HG02884 (cell line): ENCODE data around the gene CA6.
"Not testable (repeated sequence)": the region's sequence is repeated elsewhere in the genome, so short reads cannot be mapped to it uniquely, and the experiment has no call there.

Source experiments
- ATAC-seq: cut with Tn5 transposase; IDR thresholded peaks from one replicate; pipeline ENCODE4 v1.9.1; 2021; ENCODE audit warnings: mild to moderate bottlenecking, moderate library complexity; ENCODE audit not compliant: unreplicated experiment

CA6 gene

GRCh38 chr1:9004031-9004699 is 58.5 kb downstream of the CA6 start:
- no peak for ATAC-seq

DNA sequence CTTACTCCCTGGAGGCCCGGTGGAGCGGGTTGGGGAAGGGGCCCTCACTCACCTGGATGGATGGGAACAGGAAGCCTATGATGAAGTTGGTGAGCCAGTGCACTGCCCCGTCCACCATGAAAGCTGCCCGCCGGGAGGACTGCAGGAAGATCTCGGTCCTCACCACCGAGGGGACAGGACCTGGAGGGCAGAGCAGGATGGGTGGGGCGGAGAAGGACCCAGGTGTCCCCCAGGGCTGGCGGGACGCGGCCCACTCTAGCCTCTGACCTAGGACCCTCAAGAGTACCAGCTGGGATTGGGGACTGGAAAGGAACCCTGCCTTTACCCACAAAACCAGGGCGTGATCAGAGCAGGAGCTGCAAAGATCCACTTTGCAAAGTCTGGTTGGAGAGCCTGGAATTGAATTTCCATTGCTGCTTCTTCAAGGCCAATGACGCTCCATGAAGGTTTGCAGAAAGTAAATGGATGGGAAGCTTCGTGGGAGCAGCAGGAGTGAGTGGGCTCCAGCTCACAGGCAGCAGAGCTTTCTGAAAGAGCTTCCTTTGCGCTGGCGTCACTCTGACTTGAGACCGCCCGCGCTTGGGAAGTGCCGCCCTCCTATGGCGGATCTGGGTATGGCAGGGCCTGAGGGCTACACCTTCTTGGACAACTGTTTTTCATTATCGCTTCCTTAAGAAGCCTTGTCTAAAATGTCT is 59.2 kb downstream of the CA6 start:
- no peak for ATAC-seq

- ATAC-seq, result no peak
Measured at GRCh38 chr1:9005395-9005708, 59.7 kb downstream of the CA6 start.

- no peak for ATAC-seq
Measured at GRCh38 chr1:9006956-9007615, 61.4 kb downstream of the CA6 start.

DNA sequence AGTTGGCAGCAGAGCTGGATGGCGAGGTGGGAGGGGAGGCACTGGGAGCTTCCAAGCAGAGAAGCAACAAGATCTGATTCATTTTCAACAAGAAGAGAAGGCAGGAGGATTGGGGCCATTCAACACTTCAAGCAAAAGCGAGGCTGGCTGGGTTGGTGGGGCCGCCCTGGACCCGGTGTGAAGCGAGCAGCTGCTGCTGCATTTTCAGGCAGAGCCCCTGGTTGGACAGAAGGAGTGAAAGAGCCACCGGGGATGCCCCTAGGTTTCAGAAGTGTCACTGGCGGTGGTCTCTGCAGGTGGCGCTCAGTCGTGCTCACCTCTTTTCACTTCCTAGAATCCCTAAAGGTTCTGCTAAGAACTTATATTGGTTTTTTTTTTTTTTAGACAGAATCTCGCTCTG is 62.6 kb downstream of the CA6 start:
- no peak for ATAC-seq

- ATAC-seq, result no peak
Measured at GRCh38 chr1:9009438-9010370, 64.0 kb downstream of the CA6 start.

GRCh38 chr1:9010781-9011323 is 65.2 kb downstream of the CA6 start:
- no peak for ATAC-seq

GRCh38 chr1:9013819-9014218 is 68.2 kb downstream of the CA6 start:
- ATAC-seq, result no peak

DNA sequence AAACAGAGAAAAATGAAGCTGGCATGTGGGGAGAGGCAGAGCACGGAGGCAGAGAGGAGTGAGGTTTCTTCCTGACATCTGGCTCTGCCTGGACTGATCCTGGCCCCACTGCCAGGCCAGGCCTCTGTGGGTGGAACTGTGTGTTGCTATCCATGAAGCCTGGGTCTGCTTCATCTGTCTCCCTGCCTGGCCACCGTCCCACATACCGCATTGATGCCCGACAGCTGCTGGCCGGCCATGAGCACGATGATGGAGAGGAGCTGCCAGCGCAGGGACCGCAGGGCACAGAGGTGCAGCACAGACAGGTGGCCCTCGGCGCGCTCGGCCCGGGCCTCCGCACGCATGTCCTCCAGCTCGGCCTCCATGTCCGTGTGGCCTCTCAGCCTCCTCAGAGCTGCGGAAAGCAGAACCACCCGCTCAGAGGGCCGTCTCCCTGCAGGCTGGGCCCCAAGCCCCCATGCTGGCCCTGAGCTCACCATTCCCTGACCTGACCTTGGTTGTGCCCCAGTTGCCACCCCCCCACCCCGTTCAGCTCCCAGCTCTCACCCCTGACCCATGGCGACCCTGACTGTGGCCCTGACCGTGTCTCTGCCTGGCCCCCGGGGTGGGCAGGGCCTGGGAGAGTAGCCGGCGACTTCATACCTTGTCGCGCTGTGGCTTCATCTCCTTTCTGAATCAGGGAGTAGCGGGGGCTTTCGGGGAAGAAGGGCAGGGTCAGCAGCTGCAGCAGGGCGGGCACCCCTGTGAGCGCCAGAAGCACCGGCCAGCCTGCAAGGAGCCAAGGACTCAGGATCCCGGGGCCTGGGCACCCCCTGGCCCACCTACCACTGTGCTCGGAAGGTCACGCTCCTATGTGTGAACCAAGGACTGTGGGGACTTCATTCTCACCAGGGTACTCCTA is 69.1 kb downstream of the CA6 start:
- no peak for ATAC-seq

DNA sequence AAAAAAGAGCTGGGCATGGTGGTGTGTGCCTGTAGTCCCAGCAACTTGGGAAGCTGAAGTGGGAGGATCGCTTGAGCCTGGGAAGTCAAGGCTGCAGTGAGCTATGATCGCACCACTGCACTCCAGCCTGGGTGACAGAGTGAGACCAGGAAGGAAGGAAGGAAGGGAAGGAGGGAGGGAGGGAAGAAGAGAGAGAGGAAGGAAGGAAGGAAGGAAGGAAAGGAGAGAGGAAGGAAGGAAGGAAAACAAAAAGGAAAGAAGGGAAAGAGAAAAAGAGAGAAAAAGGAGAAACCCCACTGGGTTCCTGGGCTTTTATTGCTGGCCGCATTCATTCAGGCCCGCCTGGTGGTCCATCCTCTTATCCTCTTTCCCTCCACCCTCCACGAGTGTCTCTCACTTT is 70.8 kb downstream of the CA6 start:
- ATAC-seq, result no peak

DNA sequence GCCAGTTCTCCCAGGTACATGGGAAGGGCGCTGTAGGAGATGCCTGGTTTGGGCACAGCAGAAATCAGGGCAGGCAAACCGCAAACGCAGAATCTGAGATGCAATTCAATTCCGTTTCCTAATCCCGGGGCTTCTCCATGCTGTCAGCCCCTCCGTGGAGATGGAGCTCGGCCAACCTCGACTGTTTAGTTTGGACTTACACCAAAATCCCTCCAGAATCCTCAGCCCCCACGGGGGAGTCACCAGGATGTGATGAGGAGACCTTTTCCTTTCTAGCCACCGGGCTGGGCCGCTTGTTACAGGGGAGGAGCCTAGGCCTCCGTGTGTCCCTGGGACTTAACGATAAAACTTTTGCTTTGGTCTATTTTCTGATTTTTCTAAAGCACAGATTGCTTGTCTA is 72.7 kb downstream of the CA6 start:
- ATAC-seq, result no peak

DNA sequence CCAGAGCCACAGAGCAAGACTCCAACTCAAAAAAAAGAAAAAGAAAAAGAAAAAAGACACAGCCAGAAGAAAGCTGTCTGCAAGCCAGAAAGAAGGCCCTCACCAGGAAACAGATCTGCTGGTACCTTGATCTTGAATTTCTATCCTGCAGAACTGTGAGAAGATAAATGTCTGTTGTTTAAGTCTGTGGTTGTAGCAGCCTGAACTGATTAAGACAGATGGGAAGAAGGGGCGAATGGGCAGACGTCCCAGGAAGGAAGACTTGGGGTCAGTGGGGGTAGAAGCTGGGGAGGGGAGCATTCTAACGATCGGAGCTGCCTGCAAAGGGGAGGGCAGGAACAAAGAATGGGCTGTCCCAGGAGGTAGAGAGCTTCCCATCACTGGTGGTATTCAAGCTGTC is 74.2 kb downstream of the CA6 start:
- no peak for ATAC-seq

GRCh38 chr1:9020305-9020704 is 74.6 kb downstream of the CA6 start:
- no peak for ATAC-seq

- not testable (repeated sequence) for ATAC-seq
Measured at GRCh38 chr1:9022026-9022738, 76.5 kb downstream of the CA6 start.

GRCh38 chr1:9022773-9023172 is 77.1 kb downstream of the CA6 start:
- ATAC-seq, result no peak
